SK-N-SH (cell line): ENCODE data around the gene CLRN3. TPM values are rescaled to one million over a fixed set of nuclear protein-coding genes. Genes with fewer than 3 reads are reported as not detected.

Experiments used
- CTCF ChIA-PET: fragments of 300-600, 350-600 bp; formaldehyde crosslinking; extraction: SDS; loops from one replicate; lab custom pipeline; 2021; lab: Yijun Ruan, JAX
- POLR2A ChIA-PET: fragments of 350-600 bp; sonication (Branson Sonifier 250); formaldehyde crosslinking; extraction: SDS; loops from one replicate; lab custom pipeline; 2020; ENCODE audit warnings: antibody characterized with exemption, inconsistent platforms; lab: Yijun Ruan, JAX
- DNase-seq: peaks from one replicate; pipeline ENCODE4 v3.0.0; 2012
- H2AFZ ChIP-seq: fragments of 200-600 bp; sonication (generic); 2 replicates; pipeline ENCODE4 v1.8.1; 2016; ENCODE audit warnings: antibody characterized with exemption, mild to moderate bottlenecking, low read depth
- H3F3A ChIP-seq: fragments of 200-600 bp; sonication (generic); replicated peaks from 2 replicates; pipeline ENCODE3; 2016; ENCODE audit warnings: antibody characterized with exemption, mild to moderate bottlenecking; ENCODE audit not compliant: insufficient read depth
- H3K27ac ChIP-seq, 2 experiments: fragments of 200-500 bp in 1 of 2; fragments of 200-600 bp in 1 of 2; sonication (Bioruptor generic) in 1 of 2; sonication (generic), shearing (Covaris generic) in 1 of 2; 2 replicates each; pipeline versions ENCODE4 v1.5.1 to v1.6.1; 2014 to 2016; ENCODE audit warnings: low read depth in 2 of 2, inconsistent platforms in 1 of 2, low read length in 1 of 2, mild to moderate bottlenecking in 1 of 2, mixed read lengths in 1 of 2
- H3K27me3 ChIP-seq: fragments of 200-600 bp; sonication (generic), shearing (Covaris generic); 2 replicates; pipeline ENCODE4 v1.6.1; 2016; ENCODE audit warnings: mixed run types; ENCODE audit not compliant: insufficient read depth
- H3K36me3 ChIP-seq, 2 experiments: fragments of 200-500 bp in 1 of 2; fragments of 200-600 bp in 1 of 2; sonication (Bioruptor generic) in 1 of 2; sonication (generic) in 1 of 2; replicated peaks in 1 of 2; 2 replicates each; pipeline versions ENCODE3 to v1.5.1; 2014 to 2016; ENCODE audit warnings: low read length in 1 of 2, mild to moderate bottlenecking in 1 of 2; ENCODE audit not compliant: insufficient read depth in 2 of 2, control insufficient read depth in 1 of 2
- H3K4me1 ChIP-seq, 2 experiments: fragments of 200-500 bp in 1 of 2; fragments of 200-600 bp in 1 of 2; sonication (Bioruptor generic) in 1 of 2; sonication (generic), shearing (Covaris generic) in 1 of 2; 2 replicates each; pipeline versions ENCODE4 v1.5.1 to v1.6.1; 2014 to 2016; ENCODE audit warnings: low read depth in 1 of 2, low read length in 1 of 2, mixed run types in 1 of 2; ENCODE audit not compliant: insufficient read depth in 2 of 2, control insufficient read depth in 1 of 2
- H3K4me2 ChIP-seq: fragments of 200-600 bp; sonication (generic), shearing (Covaris generic); 2 replicates; pipeline ENCODE4 v1.6.1; 2017; ENCODE audit warnings: mixed run types
- H3K4me3 ChIP-seq, 2 experiments: fragments of 200-500 bp in 1 of 2; fragments of 200-600 bp in 1 of 2; sonication (Bioruptor generic) in 1 of 2; sonication (generic), shearing (Covaris generic) in 1 of 2; 2 replicates each; pipeline versions ENCODE4 v1.5.1 to v1.8.1; 2014 to 2016; ENCODE audit warnings: low read depth in 2 of 2, inconsistent platforms in 1 of 2, low read length in 1 of 2, mild to moderate bottlenecking in 1 of 2, mixed read lengths in 1 of 2, moderate library complexity in 1 of 2
- H3K79me2 ChIP-seq: fragments of 200-600 bp; sonication (generic); 2 replicates; pipeline ENCODE4 v1.8.1; 2017; ENCODE audit warnings: mild to moderate bottlenecking; ENCODE audit not compliant: insufficient read depth
- H3K9ac ChIP-seq: fragments of 200-600 bp; sonication (generic); 2 replicates; pipeline ENCODE4 v1.6.1; 2017; ENCODE audit warnings: mixed run types
- H3K9me2 ChIP-seq: fragments of 200-600 bp; sonication (generic); 2 replicates; pipeline ENCODE4 v1.6.1; 2017; ENCODE audit warnings: mixed run types
- H3K9me3 ChIP-seq: fragments of 200-600 bp; sonication (generic); 2 replicates; pipeline ENCODE4 v1.6.1; 2017; ENCODE audit warnings: mixed run types, mild to moderate bottlenecking, moderate library complexity
- H4K20me1 ChIP-seq: fragments of 200-600 bp; sonication (generic); 2 replicates; pipeline ENCODE4 v1.6.1; 2017; ENCODE audit warnings: mild to moderate bottlenecking, mixed run types; ENCODE audit not compliant: insufficient read depth
- CHD2 ChIP-seq: fragments of 150-350 bp; IDR thresholded peaks from 2 replicates; pipeline ENCODE4 v1.6.1; 2018; ENCODE audit warnings: low read length; ENCODE audit not compliant: partially characterized antibody
- CTCF ChIP-seq: fragments of 200-600 bp; sonication (generic); IDR thresholded peaks from 2 replicates; pipeline ENCODE4 v1.6.1; 2017; ENCODE audit warnings: antibody characterized with exemption, mild to moderate bottlenecking, moderate library complexity
- ELF1 ChIP-seq: IDR thresholded peaks from 2 replicates; pipeline ENCODE4 v1.4.0; 2012
- FOXM1 ChIP-seq: IDR thresholded peaks from 2 replicates; pipeline ENCODE4 v1.4.0; 2012; ENCODE audit warnings: low read depth, mild to moderate bottlenecking
- GABPA ChIP-seq: IDR thresholded peaks from 2 replicates; pipeline ENCODE4 v1.4.0; 2012; ENCODE audit warnings: low read depth, mild to moderate bottlenecking
- GATA2 ChIP-seq: sonication (generic); formaldehyde crosslinking; IDR thresholded peaks from 2 replicates; pipeline ENCODE4 v1.5.0; 2020; ENCODE audit warnings: mild to moderate bottlenecking, missing genetic modification reagents
- JUND ChIP-seq: IDR thresholded peaks from 2 replicates; pipeline ENCODE4 v1.4.0; 2012
- MAX ChIP-seq: IDR thresholded peaks from 2 replicates; pipeline ENCODE4 v1.4.0; 2012; ENCODE audit warnings: low read depth
- NFIC ChIP-seq: IDR thresholded peaks from 2 replicates; pipeline ENCODE4 v1.4.0; 2012; ENCODE audit warnings: borderline replicate concordance
- NRF1 ChIP-seq: IDR thresholded peaks from 2 replicates; pipeline ENCODE4 v1.6.1; 2012; ENCODE audit warnings: low read depth, mild to moderate bottlenecking, low read length
- PBX3 ChIP-seq: IDR thresholded peaks from 2 replicates; pipeline ENCODE4; 2012
- RXRA ChIP-seq: IDR thresholded peaks from 2 replicates; pipeline ENCODE4 v1.4.0; 2012; ENCODE audit warnings: low read depth, mild to moderate bottlenecking, borderline replicate concordance
- SMC3 ChIP-seq: IDR thresholded peaks from 2 replicates; pipeline ENCODE4 v1.6.1; 2012; ENCODE audit warnings: low read depth, low read length, improper control_type of control experiment
- TEAD4 ChIP-seq: IDR thresholded peaks from 2 replicates; pipeline ENCODE4 v1.4.0; 2012; ENCODE audit warnings: mild to moderate bottlenecking, borderline replicate concordance; ENCODE audit not compliant: insufficient read depth
- YY1 ChIP-seq: IDR thresholded peaks from 2 replicates; pipeline ENCODE4 v1.4.0; 2012; ENCODE audit warnings: low read depth, mild to moderate bottlenecking
- WGBS: methylation state at CpG from one replicate; pipeline ENCODE4 v1.1.6; 2017; ENCODE audit warnings: low lambda C conversion rate; 5-methylcytosine and 5-hydroxymethylcytosine counted together
- polyA plus RNA-seq, 3 experiments: library from polyadenylated mRNA; depleted of rRNA; stranded (reverse); fragments of >200 nt; gene quantifications; 2 replicates each; pipeline ENCODE4 v1.2.3, GENCODE V29; 2012
- TF ChIP-seq, protein P1 (sequence below): IDR thresholded peaks from 2 replicates; pipeline ENCODE4 v1.4.0; 2012; ENCODE audit warnings: low read depth, borderline replicate concordance
- TF ChIP-seq, protein P2 (sequence below): IDR thresholded peaks from 2 replicates; pipeline ENCODE4 v1.6.1; 2012; ENCODE audit warnings: mild to moderate bottlenecking, low read depth, low read length, moderate library complexity

The CLRN3 gene
- polyA plus RNA-seq, 1 of the 3 experiments (the other 2 are of a cell fraction) = 0.25 TPM

- no peak for TF ChIP-seq SMC3
- no peak for TF ChIP-seq NFIC
- TF ChIP-seq, all 33 proteins: peak for 0
- H3K4me3 ChIP-seq = no peak overlapping the region
- H3K9me3 ChIP-seq = no peaks in the 10 kb centered on the region
- ChIA-PET POLR2A (no interaction called here), CTCF (interaction anchor here (1.2 kb wide), 1 partner anchor 20 kb away, joined by 9 read pairs; no protein-coding TSS in a partner anchor)
- no peak overlapping the region for H2AFZ ChIP-seq
- H4K20me1 ChIP-seq = no peaks in the 10 kb centered on the region
- no peak overlapping the region for H3K4me2 ChIP-seq
- H3F3A ChIP-seq = no peaks in the 10 kb centered on the region
- H3K79me2 ChIP-seq = no peaks in the 10 kb centered on the region
- H3K9me2 ChIP-seq = no peaks in the 10 kb centered on the region
- DNase-seq = no peak
- H3K27ac ChIP-seq = no peak overlapping the region
- 55% methylated on average over 7 of the region's 7 CpGs for WGBS
- no peaks in the 10 kb centered on the region; a peak in 1 of 4 replicates for H3K4me1 ChIP-seq
- no peak overlapping the region for H3K9ac ChIP-seq
- no peaks in the 10 kb centered on the region for H3K27me3 ChIP-seq
- no peaks in the 10 kb centered on the region for H3K36me3 ChIP-seq
Measured at GRCh38 chr10:127833804-127834203, 58.9 kb downstream of the CLRN3 start.

GRCh38 chr10:127832501-127832900 lies 60.2 kb downstream of the CLRN3 start:
- Histone ChIP-seq H3K27ac (no peak overlapping the region), H3K79me2 (no peaks in the 10 kb centered on the region), H3K9me3 (no peaks in the 10 kb centered on the region), H3K36me3 (no peaks in the 10 kb centered on the region), H3K4me2 (peak overlapping the region; percentile 57; the same call in 1 of the 2 replicates), H3F3A (no peaks in the 10 kb centered on the region), H3K4me3 (peak overlapping the region in 1 of 2 experiments; percentile 47; a peak in 2 of 4 replicates), H3K4me1 (no peaks in the 10 kb centered on the region; a peak in 1 of 4 replicates), H3K9ac (no peak overlapping the region), H3K27me3 (no peaks in the 10 kb centered on the region), H4K20me1 (no peaks in the 10 kb centered on the region), H2AFZ (peak overlapping the region; percentile 41; the same call in 1 of the 2 replicates), H3K9me2 (no peaks in the 10 kb centered on the region)
- ChIA-PET CTCF (interaction anchor here (0.6 to 1.1 kb wide), 2 partner anchors 21 to 52 kb away, joined by 3 read pairs; no protein-coding TSS in a partner anchor), POLR2A (no interaction called here)
- no peak for DNase-seq
- 19% methylated on average over 4 of the region's 4 CpGs for whole genome bisulfite sequencing
- TF ChIP-seq CHD2 (no peak), FOXM1 (no peak), NRF1 (no peak), SMC3 (no peak), GATA2 (CRISPR knock-in tag) (no peak), TEAD4 (no peak), NFIC (no peak), JUND (no peak), YY1 (no peak), MAX (no peak), PBX3 (no peak), ELF1 (no peak), RXRA (no peak), CTCF (no peak), GABPA (no peak)
- TF ChIP-seq, protein P1, sequence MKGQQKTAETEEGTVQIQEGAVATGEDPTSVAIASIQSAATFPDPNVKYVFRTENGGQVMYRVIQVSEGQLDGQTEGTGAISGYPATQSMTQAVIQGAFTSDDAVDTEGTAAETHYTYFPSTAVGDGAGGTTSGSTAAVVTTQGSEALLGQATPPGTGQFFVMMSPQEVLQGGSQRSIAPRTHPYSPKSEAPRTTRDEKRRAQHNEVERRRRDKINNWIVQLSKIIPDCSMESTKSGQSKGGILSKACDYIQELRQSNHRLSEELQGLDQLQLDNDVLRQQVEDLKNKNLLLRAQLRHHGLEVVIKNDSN = no peak
- TF ChIP-seq, protein P2, sequence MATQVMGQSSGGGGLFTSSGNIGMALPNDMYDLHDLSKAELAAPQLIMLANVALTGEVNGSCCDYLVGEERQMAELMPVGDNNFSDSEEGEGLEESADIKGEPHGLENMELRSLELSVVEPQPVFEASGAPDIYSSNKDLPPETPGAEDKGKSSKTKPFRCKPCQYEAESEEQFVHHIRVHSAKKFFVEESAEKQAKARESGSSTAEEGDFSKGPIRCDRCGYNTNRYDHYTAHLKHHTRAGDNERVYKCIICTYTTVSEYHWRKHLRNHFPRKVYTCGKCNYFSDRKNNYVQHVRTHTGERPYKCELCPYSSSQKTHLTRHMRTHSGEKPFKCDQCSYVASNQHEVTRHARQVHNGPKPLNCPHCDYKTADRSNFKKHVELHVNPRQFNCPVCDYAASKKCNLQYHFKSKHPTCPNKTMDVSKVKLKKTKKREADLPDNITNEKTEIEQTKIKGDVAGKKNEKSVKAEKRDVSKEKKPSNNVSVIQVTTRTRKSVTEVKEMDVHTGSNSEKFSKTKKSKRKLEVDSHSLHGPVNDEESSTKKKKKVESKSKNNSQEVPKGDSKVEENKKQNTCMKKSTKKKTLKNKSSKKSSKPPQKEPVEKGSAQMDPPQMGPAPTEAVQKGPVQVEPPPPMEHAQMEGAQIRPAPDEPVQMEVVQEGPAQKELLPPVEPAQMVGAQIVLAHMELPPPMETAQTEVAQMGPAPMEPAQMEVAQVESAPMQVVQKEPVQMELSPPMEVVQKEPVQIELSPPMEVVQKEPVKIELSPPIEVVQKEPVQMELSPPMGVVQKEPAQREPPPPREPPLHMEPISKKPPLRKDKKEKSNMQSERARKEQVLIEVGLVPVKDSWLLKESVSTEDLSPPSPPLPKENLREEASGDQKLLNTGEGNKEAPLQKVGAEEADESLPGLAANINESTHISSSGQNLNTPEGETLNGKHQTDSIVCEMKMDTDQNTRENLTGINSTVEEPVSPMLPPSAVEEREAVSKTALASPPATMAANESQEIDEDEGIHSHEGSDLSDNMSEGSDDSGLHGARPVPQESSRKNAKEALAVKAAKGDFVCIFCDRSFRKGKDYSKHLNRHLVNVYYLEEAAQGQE = no peak
